ENCODE measurements around the gene HEBP1. TPM values are rescaled to one million over a fixed set of nuclear protein-coding genes. Genes with fewer than 3 reads are reported as not detected.

The HEBP1 gene
- polyA plus RNA-seq, 1 donor (not counting 4 experiments of a cell fraction or from before 2014, with no cell fraction given), result 24.8 TPM

GRCh38 chr12:12964255-12964654 lies 35.8 kb downstream of the HEBP1 start:
- no peak overlapping the region for H2AFZ ChIP-seq (ENCODE audit: control insufficient read depth, low read length)
- H3K9me1 ChIP-seq (ENCODE audit: control insufficient read depth, extremely low read depth, insufficient read depth, low read length), result no peaks in the 10 kb centered on the region
- no peak overlapping the region for H3K4me2 ChIP-seq (ENCODE audit: control insufficient read depth, extremely low read depth, insufficient read depth, low read depth, low read length)
- no peak overlapping the region for H3K27ac ChIP-seq (ENCODE audit: control insufficient read depth, insufficient read depth, low read length)
- DNase-seq (ENCODE audit: low read depth, low spot score), result no peak
- H3K27me3 ChIP-seq (ENCODE audit: control insufficient read depth, extremely low read depth, insufficient read depth, low read length), result no peaks in the 10 kb centered on the region
- peaks cover 0 to 4% of the 10 kb centered on the region in 2 experiments for H3K36me3 ChIP-seq (ENCODE audit: control insufficient read depth in 2 of 2, extremely low read depth in 1 of 2, insufficient read depth in 2 of 2, low read length in 2 of 2)
- H3K4me3 ChIP-seq (ENCODE audit: control insufficient read depth in 2 of 3, extremely low read depth in 1 of 3, insufficient read depth in 2 of 3, low read depth in 1 of 3, low read length in 3 of 3), result no peak overlapping the region
- no peak overlapping the region for H3K9ac ChIP-seq (ENCODE audit: control insufficient read depth, extremely low read depth, insufficient read depth, low read length)
- no peaks in the 10 kb centered on the region for H3K79me2 ChIP-seq (ENCODE audit: control insufficient read depth, insufficient read depth, low read length)
- no peak for FAIRE-seq
- no peaks in the 10 kb centered on the region for H3K9me3 ChIP-seq (ENCODE audit: control insufficient read depth, low read depth, low read length)
- TF ChIP-seq EZH2 (IDR thresholded peaks at IDR 0.05; ENCODE audit: low read length), result no peak
- TF ChIP-seq CTCF (optimal IDR thresholded peaks at IDR 0.05 in 1 of 3, IDR thresholded peaks at IDR 0.05 in 1 of 3, conservative IDR thresholded peaks at IDR 0.05 in 1 of 3; ENCODE audit: extremely low read depth in 1 of 3, insufficient read depth in 2 of 3, low read length in 3 of 3), result no peak
- dilution Hi-C loops (cut with MboI; ENCODE audit: extremely low pct_ligation_motif_present, low sequenced_read_pairs), result no loop called here
- H3K4me1 ChIP-seq (ENCODE audit: control insufficient read depth, extremely low read depth, insufficient read depth, low read length), result no peaks in the 10 kb centered on the region
- H4K20me1 ChIP-seq (ENCODE audit: control insufficient read depth, extremely low read depth, insufficient read depth, low read length), result no peaks in the 10 kb centered on the region

DNA sequence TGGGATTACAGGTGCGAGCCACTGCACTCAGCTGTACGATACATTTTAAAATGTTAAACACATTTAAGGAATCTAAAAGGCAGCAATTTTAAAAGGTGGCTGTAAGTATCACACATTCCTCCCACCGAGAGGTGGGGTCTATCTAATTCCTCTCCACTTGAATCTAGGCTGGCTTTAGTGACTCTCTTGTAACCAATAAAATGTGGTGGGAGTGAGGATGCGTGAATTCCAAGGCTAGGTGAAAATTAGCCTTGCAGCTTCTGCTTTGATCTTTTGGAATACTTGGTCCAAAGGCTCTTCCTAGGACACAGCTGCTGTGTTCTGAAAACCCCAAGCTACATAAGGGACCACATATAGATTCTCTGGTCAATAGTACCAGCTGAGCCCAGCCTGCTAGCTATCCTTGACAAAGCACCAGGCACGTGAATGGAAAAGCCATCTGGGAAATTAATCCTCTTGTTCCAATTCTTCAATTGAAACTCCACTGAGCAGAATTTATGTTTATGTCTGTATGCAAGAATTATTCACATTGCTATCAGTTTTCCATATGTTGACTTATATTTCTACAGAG lies 39.3 kb downstream of the HEBP1 start:
- H3K4me1 ChIP-seq (ENCODE audit: control insufficient read depth, extremely low read depth, insufficient read depth, low read length), result no peaks in the 10 kb centered on the region

More for the DNA sequence above, 39.3 kb downstream of the HEBP1 start:
- no peak overlapping the region for H3K27ac ChIP-seq (ENCODE audit: control insufficient read depth, insufficient read depth, low read length)
- H2AFZ ChIP-seq (ENCODE audit: control insufficient read depth, low read length), result no peak overlapping the region
- H3K9ac ChIP-seq (ENCODE audit: control insufficient read depth, extremely low read depth, insufficient read depth, low read length), result no peak overlapping the region
- DNase-seq (ENCODE audit: low read depth, low spot score), result no peak
- no peaks in the 10 kb centered on the region for H3K27me3 ChIP-seq (ENCODE audit: control insufficient read depth, extremely low read depth, insufficient read depth, low read length)
- no peaks in the 10 kb centered on the region for H3K36me3 ChIP-seq (ENCODE audit: control insufficient read depth in 2 of 2, extremely low read depth in 1 of 2, insufficient read depth in 2 of 2, low read length in 2 of 2)
- TF ChIP-seq CTCF (optimal IDR thresholded peaks at IDR 0.05 in 1 of 3, IDR thresholded peaks at IDR 0.05 in 1 of 3, conservative IDR thresholded peaks at IDR 0.05 in 1 of 3; ENCODE audit: extremely low read depth in 1 of 3, insufficient read depth in 2 of 3, low read length in 3 of 3), result no peak
- no peak for TF ChIP-seq EZH2 (IDR thresholded peaks at IDR 0.05; ENCODE audit: low read length)
- H3K9me1 ChIP-seq (ENCODE audit: control insufficient read depth, extremely low read depth, insufficient read depth, low read length), result no peaks in the 10 kb centered on the region
- H3K4me2 ChIP-seq (ENCODE audit: control insufficient read depth, extremely low read depth, insufficient read depth, low read depth, low read length), result no peak overlapping the region
- dilution Hi-C loops (cut with MboI; ENCODE audit: extremely low pct_ligation_motif_present, low sequenced_read_pairs), result no loop called here
- H4K20me1 ChIP-seq (ENCODE audit: control insufficient read depth, extremely low read depth, insufficient read depth, low read length), result no peaks in the 10 kb centered on the region
- no peak overlapping the region for H3K4me3 ChIP-seq (ENCODE audit: control insufficient read depth in 2 of 3, extremely low read depth in 1 of 3, insufficient read depth in 2 of 3, low read depth in 1 of 3, low read length in 3 of 3)
- no peak for FAIRE-seq
- no peaks in the 10 kb centered on the region for H3K79me2 ChIP-seq (ENCODE audit: control insufficient read depth, insufficient read depth, low read length)
- H3K9me3 ChIP-seq (ENCODE audit: control insufficient read depth, low read depth, low read length), result no peaks in the 10 kb centered on the region
